Measurements from ENCODE around the gene ARHGEF5.

GRCh38 chr7:144428431-144428830 is 73.2 kb downstream of the ARHGEF5 start:
- no peak for TF ChIP-seq CTCF (IDR thresholded peaks at IDR 0.05)
- no peak for TF ChIP-seq POLR2A (IDR thresholded peaks at IDR 0.05)

All from uterus (tissue), 2 donors.